Gastroesophageal sphincter (tissue), 4 donors: ENCODE data around the gene TSPAN11. TPM values are rescaled to one million over a fixed set of nuclear protein-coding genes. Genes with fewer than 3 reads are reported as not detected.

ENCODE experiments used
- ATAC-seq: fragments of 150-250 bp; one replicate; pipeline ENCODE4 v1.9.1; 2016; ENCODE audit warnings: mild to moderate bottlenecking, moderate library complexity
- H3K27ac ChIP-seq, 4 donors: fragments of 200-600 bp; sonication (generic) in 3 of 4; 1 replicate in 3 of 4; 2 replicates in 1 of 4; pipeline ENCODE4 v1.5.1; 2016 to 2019
- H3K27me3 ChIP-seq: fragments of 200-600 bp; sonication (generic); one replicate; pipeline ENCODE4 v1.5.1; 2019
- H3K36me3 ChIP-seq, 2 donors: fragments of 200-600 bp; sonication (generic); one replicate each; pipeline ENCODE4 v1.5.1; 2019; ENCODE audit warnings: control low read depth in 1 of 2
- H3K4me1 ChIP-seq, 3 donors: fragments of 200-600 bp; sonication (generic); 1 replicate in 2 of 3; 2 replicates in 1 of 3; pipeline ENCODE4 v1.5.1; 2016 to 2019; ENCODE audit warnings: control low read depth in 2 of 3
- H3K4me3 ChIP-seq, 2 donors: fragments of 200-600 bp; sonication (generic); one replicate each; pipeline ENCODE4 v1.5.1; 2019; ENCODE audit warnings: mild to moderate bottlenecking in 1 of 2, moderate library complexity in 1 of 2
- H3K9me3 ChIP-seq, 3 donors: fragments of 200-600 bp; sonication (generic); one replicate each; pipeline ENCODE4 v1.5.1; 2017 to 2019; ENCODE audit warnings: control low read depth in 2 of 3
- EP300 ChIP-seq: sonication (generic); formaldehyde crosslinking; IDR thresholded peaks from one replicate; pipeline ENCODE4 v1.6.1; 2017; ENCODE audit warnings: antibody characterized with exemption, mild to moderate bottlenecking
- POLR2A ChIP-seq, 2 donors: fragments of 450-650 bp; IDR thresholded peaks; one replicate each; pipeline ENCODE4 v1.6.1; 2017; ENCODE audit warnings: antibody characterized with exemption in 2 of 2, mild to moderate bottlenecking in 2 of 2, moderate library complexity in 1 of 2
- POLR2AphosphoS5 ChIP-seq: sonication (generic); formaldehyde crosslinking; IDR thresholded peaks from one replicate; pipeline ENCODE4 v1.6.1; 2017; ENCODE audit warnings: antibody characterized with exemption
- WGBS, 2 donors: methylation state at CpG; one replicate each; pipeline ENCODE4 v1.1.5; 2018; ENCODE audit warnings: low coverage in 1 of 2; 5-methylcytosine and 5-hydroxymethylcytosine counted together
- total RNA-seq, 4 donors: library from RNA; depleted of rRNA; stranded (reverse); fragments of >200 nt; gene quantifications; one replicate each; pipeline ENCODE4 v1.1.0, GENCODE V29; 2016
- TF ChIP-seq, protein P1 (sequence below), 4 experiments: fragments of 200-600 bp in 2 of 4; fragments of 450-650 bp in 2 of 4; sonication (generic) in 1 of 4; IDR thresholded peaks; one replicate each; pipeline ENCODE4 v1.5.1; 2017 to 2019; ENCODE audit warnings: antibody characterized with exemption in 4 of 4, mild to moderate bottlenecking in 2 of 4, moderate library complexity in 2 of 4

Gene TSPAN11
- total RNA-seq, 4 donors from 2014 or later: 4.8 to 15.9 (median 6.5) TPM

DNA sequence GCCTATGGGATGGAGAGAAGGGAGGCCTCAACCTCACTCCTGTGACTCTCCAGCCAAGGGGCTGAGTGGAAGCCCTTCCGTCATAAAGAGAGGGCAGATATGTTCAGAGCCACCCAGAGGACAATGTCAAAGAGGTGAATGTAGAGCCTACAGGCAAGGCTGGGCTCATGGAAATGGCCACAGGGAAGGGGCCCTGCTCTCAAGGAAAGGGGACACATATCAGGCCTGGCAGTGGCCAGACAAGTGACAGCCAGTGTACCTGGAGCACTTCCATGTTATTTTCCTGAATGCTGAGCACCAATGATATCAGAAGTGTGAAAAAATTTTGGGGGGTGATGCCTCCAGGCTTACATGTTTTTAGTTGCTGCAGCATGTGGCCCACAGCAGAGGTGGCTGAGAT, 110.5 kb downstream of the TSPAN11 start:
- H3K27me3 ChIP-seq: no peaks in the 10 kb centered on the region
- no CpG with 5 or more reads among the region's 1 CpG for WGBS, 2 donors
- H3K4me3 ChIP-seq: no peak overlapping the region

DNA sequence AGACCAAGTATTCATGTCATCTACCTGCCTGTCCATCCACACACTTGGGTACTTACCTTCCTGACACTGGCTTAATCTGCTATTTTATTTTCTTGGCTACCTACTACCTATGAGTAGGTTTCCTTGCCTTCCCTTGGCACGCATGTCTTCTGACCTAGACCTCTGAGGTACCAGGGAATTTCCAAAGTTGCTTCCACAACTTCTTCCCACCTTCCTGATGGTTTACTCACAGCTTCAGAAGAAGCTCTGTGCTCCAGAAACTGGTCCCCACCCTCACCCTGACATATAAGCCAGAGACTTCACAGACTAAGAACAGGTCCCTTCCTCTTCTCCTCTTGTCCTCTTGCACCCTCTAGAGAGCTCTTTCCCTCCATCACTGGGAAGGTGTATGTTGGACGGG, 111.4 kb downstream of the TSPAN11 start:
- TF ChIP-seq, protein P1, sequence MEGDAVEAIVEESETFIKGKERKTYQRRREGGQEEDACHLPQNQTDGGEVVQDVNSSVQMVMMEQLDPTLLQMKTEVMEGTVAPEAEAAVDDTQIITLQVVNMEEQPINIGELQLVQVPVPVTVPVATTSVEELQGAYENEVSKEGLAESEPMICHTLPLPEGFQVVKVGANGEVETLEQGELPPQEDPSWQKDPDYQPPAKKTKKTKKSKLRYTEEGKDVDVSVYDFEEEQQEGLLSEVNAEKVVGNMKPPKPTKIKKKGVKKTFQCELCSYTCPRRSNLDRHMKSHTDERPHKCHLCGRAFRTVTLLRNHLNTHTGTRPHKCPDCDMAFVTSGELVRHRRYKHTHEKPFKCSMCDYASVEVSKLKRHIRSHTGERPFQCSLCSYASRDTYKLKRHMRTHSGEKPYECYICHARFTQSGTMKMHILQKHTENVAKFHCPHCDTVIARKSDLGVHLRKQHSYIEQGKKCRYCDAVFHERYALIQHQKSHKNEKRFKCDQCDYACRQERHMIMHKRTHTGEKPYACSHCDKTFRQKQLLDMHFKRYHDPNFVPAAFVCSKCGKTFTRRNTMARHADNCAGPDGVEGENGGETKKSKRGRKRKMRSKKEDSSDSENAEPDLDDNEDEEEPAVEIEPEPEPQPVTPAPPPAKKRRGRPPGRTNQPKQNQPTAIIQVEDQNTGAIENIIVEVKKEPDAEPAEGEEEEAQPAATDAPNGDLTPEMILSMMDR (IDR thresholded peaks at IDR 0.05): no peak
- no peak for TF ChIP-seq POLR2AphosphoS5
- no peak for TF ChIP-seq EP300
- no peak for TF ChIP-seq POLR2A (IDR thresholded peaks at IDR 0.05)
- no peak for ATAC-seq
- WGBS, 2 donors: 100% methylated on average over 1 of the region's 2 CpGs

More for the DNA sequence above, 110.5 kb downstream of the TSPAN11 start:
- TF ChIP-seq POLR2A (IDR thresholded peaks at IDR 0.05): no peak
- no peak for TF ChIP-seq EP300
- TF ChIP-seq POLR2AphosphoS5: no peak
- TF ChIP-seq, protein P1 (IDR thresholded peaks at IDR 0.05): no peak
- Histone ChIP-seq H3K4me1 (no peaks in the 10 kb centered on the region), H3K9me3 (no peaks in the 10 kb centered on the region), H3K36me3 (no peaks in the 10 kb centered on the region), H3K27ac (no peak overlapping the region)
- no peak for ATAC-seq

DNA sequence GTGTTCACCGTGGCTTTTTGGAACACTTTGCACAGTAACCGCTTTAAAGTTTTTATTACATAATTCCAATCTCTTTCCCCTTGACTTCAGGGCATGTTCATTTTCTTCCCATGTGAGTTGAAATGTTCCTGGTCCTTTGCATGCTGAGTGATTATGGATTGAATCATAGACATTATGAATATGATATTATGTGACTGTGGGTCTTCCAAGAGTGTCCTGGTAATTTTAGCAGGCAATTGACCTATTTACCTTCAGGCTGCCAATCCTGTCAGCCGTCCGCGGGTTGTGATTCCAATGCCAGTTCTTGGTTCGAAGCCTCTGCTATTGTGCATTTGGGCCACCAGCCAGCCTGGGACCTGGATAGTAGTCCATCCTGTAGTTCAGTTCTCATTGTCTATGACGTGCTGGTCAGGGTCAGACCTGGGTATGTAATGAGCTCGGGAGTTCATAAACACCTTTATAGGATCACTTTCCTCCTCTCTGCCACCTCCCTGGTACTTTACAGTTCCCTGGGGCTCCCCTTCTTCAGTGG, 114.6 kb downstream of the TSPAN11 start:
- TF ChIP-seq, protein P1 (IDR thresholded peaks at IDR 0.05): no peak
- TF ChIP-seq POLR2A (IDR thresholded peaks at IDR 0.05) (no peak), POLR2AphosphoS5 (no peak), EP300 (no peak)
- H3K4me3 ChIP-seq: no peak overlapping the region
- no peak overlapping the region for H3K27ac ChIP-seq
- ATAC-seq: no peak
- WGBS, 2 donors: 83 to 94% methylated on average over 1 to 6 of the region's 8 CpGs
- no peaks in the 10 kb centered on the region for H3K9me3 ChIP-seq
- H3K36me3 ChIP-seq: no peaks in the 10 kb centered on the region
- no peaks in the 10 kb centered on the region for H3K27me3 ChIP-seq
- no peaks in the 10 kb centered on the region for H3K4me1 ChIP-seq

More for the DNA sequence above, 111.4 kb downstream of the TSPAN11 start:
- H3K4me3 ChIP-seq: no peak overlapping the region
- H3K4me1 ChIP-seq: no peaks in the 10 kb centered on the region
- no peaks in the 10 kb centered on the region for H3K36me3 ChIP-seq
- H3K9me3 ChIP-seq: no peaks in the 10 kb centered on the region
- H3K27ac ChIP-seq: no peak overlapping the region
- no peaks in the 10 kb centered on the region for H3K27me3 ChIP-seq

Other genes starting within 250 kb of the TSPAN11 start
- gene IPO8, start 230.9 kb upstream of the TSPAN11 start, total RNA-seq: 10 to 100 TPM; 34.7 to 73.9 (median 44.7) TPM
- 10 to 100 TPM; 20.5 to 38.3 (median 27.8) TPM for gene CAPRIN2, start 171.8 kb upstream of the TSPAN11 start, total RNA-seq
- gene DDX11, start 147.1 kb downstream of the TSPAN11 start, total RNA-seq: 10 to 100 TPM in 2 of 4 donors, 1 to 10 TPM in 2; 3.6 to 25.5 (median 12.1) TPM